ENCODE measurements around the gene PLEKHA8.

DNA sequence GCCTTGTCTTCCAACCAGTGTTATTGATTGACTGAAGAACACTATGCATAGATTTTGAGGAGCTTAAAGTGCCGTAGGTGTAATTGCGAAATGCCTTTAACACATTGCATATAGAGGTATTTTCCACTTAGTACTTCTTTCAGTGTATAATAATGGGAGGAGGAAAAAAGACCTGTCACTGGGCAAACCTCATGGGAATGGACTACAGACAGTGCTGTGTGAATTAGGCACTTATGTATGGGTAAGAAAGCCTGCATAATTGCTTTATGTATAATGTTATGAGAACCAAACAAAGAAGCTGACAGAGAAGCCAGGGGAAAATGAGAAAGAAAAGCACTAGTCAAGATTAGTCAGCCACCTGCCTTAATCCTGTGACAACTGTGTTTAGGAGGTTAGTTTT lies 26.2 kb upstream of the PLEKHA8 start:
- no peak for TF ChIP-seq POLR2AphosphoS5 (IDR thresholded peaks at IDR 0.05; ENCODE audit: low read depth, low read length)
- TF ChIP-seq, protein P1, sequence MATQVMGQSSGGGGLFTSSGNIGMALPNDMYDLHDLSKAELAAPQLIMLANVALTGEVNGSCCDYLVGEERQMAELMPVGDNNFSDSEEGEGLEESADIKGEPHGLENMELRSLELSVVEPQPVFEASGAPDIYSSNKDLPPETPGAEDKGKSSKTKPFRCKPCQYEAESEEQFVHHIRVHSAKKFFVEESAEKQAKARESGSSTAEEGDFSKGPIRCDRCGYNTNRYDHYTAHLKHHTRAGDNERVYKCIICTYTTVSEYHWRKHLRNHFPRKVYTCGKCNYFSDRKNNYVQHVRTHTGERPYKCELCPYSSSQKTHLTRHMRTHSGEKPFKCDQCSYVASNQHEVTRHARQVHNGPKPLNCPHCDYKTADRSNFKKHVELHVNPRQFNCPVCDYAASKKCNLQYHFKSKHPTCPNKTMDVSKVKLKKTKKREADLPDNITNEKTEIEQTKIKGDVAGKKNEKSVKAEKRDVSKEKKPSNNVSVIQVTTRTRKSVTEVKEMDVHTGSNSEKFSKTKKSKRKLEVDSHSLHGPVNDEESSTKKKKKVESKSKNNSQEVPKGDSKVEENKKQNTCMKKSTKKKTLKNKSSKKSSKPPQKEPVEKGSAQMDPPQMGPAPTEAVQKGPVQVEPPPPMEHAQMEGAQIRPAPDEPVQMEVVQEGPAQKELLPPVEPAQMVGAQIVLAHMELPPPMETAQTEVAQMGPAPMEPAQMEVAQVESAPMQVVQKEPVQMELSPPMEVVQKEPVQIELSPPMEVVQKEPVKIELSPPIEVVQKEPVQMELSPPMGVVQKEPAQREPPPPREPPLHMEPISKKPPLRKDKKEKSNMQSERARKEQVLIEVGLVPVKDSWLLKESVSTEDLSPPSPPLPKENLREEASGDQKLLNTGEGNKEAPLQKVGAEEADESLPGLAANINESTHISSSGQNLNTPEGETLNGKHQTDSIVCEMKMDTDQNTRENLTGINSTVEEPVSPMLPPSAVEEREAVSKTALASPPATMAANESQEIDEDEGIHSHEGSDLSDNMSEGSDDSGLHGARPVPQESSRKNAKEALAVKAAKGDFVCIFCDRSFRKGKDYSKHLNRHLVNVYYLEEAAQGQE (IDR thresholded peaks at IDR 0.05; ENCODE audit: insufficient read depth in 1 of 2, low read depth in 2 of 2, low read length in 2 of 2), result no peak
